Stimulated activated CD4-positive, alpha-beta T cell treated with anti-CD3 and anti-CD28 coated beads, Interleukin-12 subunit alpha, Interleukin-12 subunit beta, amount 100 ng/mL, for 24 hours (primary cell): Measurements from ENCODE around the gene ATP10A.

Source experiments
- DNase-seq, 2 experiments: peaks; one replicate each; pipeline ENCODE4 v3.0.0-alpha.2; 2020; ENCODE audit warnings: low read depth in 2 of 2

Gene ATP10A

DNA sequence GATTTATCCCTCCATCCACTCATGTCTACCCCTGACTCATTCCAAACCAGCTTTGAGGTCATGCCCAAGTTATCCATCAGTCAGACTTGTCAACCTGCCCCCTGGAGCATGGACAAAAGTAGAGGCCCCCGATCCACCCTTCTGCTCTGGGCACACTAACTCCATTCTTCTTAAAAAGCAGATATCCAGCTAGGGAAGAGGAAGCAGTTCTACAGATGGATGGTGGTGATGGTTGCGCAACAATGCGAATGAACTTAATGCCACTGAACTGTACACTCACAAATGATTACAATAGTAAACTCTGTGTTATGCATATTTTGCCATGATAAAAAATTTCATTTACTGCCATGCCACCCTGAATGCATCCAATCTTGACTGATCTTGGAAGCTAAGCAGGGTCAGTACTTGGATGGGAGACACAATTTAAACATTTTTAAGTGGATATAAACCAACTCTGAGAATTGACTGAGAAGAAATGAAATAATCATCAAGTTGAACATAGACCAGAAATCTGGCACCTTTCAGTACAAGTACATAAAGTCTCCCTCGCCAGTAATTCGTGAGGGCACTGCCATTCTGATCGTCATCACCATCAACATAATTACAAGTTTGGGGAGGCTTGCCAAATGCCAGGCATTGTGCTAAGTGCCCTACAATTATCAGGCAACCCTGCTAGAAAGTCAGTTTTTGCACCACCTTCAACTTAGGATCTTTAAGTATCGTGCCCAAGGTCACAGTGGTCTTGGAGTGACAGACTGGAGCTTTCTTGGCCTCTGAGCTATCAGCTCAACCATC lies 124.8 kb downstream of the ATP10A start:
- no peak for DNase-seq

- no peak for DNase-seq
Measured at GRCh38 chr15:25737218-25737643, 125.9 kb downstream of the ATP10A start.

DNA sequence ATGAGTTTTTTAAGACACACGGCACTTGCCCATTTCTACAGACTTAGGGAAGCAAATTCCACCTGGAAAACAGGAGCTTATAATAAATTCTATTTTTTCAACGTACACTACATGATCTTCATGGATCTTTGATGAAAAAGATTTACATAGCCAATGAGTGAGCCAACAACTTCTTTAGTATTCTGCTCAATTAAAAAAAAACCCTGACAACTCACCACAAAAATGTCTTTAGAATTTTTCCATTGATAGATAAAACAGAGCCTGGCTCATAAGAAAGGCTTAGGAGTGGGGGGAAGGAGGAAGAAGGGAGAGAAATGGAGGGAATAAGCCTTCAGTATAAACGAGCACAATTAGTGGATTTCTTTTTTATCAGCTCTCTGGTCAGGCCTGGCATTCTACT lies 126.7 kb downstream of the ATP10A start:
- no peak for DNase-seq

GRCh38 chr15:25735550-25736384 lies 127.4 kb downstream of the ATP10A start:
- no peak for DNase-seq

DNA sequence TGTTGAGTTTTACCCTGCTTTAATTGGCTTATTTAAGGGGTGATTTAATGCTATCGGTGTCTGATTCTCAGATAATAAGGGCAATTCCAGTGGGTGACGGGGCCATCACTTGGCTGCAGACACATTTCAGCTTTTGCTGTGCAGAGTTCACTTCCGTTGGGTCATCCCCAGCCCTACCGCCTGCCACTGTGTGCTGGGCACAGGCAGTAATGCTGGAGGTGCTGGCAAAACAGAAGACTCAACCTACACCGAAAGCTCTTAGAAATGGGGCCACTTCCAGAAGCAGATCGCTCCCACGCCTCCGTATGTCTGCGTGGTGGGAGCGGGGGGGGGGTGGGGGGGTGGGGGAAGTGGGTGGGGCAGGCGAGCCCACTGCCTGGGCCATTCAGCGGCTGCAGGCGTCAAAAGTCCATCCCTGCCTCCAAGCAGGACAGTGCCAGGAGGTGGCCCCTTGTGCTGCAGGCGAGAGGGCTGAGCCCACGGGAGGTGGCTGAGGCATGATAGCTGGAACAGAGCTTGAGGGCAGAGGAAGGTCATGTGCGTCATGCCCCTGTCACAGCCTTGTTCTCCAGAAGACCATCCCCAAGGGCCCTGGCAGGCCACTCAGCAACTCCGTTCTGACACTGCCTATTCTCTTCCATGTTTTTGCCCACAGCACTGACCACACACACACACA lies 128.3 kb downstream of the ATP10A start:
- DNase-seq, result no peak

GRCh38 chr15:25733856-25734679 lies 129.1 kb downstream of the ATP10A start:
- DNase-seq, result no peak

- no peak for DNase-seq
Measured at GRCh38 chr15:25733036-25733855, 129.9 kb downstream of the ATP10A start.

DNA sequence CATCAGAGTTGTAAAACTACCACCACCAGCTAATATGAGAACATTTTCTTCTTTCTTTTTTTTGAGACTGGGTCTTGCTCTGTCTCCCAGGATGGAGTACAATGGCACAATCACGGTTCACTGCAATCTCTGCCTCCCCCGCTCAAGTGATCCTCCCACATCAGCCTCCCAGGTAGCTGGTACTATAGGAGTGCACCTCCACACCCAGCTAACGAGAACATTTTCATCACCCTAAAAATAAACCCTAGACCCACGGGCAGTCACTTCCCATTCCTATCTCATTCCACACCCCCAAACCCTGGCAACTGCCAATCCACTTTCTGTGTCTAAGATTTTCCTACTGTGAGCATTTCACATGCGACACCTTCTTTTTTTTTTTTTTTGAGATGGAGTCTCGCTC lies 130.9 kb downstream of the ATP10A start:
- DNase-seq, result no peak

DNA sequence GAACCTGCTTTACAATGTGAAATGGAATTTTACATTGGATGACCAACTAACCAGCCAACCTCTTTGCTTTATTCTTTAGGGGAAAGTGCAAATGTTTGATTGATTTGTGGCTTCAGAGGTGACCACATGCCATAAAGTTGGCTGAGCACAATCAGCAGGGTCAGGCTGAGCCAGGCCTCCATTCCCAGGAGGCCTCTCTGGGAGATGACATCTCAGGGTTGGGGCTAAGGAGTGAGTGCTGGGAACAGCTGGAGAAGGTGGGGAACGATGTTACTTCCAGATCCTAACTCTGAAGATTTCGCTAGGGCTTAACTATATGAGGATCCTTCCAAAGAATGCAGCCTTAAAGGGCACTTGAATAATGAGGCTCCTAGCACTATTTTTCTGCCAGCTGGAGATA lies 131.7 kb downstream of the ATP10A start:
- no peak for DNase-seq

GRCh38 chr15:25730918-25731317 lies 132.2 kb downstream of the ATP10A start:
- no peak for DNase-seq

DNA sequence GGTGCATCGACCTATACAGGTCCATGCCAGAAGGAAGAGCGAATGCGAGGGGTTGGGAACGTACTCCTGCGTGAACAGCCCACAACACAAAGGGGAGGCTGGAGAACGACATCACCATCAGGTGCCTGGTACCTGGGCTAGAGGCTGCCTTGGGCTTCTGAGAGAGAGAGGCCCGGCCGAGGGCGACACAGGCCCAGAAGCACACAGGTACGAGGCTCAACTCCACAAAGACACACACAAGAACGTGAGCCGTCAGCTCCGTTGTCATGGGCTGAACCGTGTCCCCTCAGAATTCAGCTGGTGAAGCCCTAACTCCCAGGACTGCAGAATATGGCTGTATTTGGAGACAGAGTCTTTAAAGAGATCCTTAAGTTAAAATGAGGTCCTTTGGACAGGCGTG lies 134.3 kb downstream of the ATP10A start:
- DNase-seq, result no peak

DNA sequence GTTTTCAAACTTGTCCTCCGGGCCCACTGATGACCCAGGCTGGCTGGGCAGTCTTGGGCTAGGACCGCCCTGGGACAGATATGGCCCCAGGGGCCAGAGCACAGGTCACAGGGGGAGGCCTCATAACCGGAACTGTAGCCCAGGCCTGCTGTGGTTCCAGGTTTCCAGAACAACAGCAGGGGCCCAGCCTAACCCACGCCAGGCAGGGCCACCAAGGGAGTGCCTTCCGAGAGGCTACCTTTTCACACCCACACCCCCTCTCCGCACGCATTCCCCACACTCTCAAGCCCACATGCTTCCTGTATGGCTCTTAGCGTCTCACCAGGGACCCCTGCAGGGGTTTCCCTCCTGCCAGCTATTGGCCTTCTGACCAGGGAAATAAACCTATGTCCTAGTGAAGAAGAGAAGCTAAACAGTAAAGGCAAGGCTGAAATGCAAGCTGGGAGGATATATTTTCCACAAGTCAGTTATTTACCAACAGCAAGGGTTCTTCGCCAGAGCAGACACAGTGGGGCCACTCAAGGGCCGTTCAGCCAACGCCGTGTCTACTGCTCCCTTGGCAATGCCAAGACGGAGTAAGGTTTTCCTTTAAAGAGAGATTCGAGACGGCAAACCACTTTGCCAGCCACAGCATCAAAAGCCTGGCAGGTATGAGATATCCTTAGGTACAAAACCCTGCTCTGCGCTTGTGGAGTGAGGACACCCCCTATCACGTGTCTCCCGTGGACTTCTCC lies 135.1 kb downstream of the ATP10A start:
- no peak for DNase-seq

DNA sequence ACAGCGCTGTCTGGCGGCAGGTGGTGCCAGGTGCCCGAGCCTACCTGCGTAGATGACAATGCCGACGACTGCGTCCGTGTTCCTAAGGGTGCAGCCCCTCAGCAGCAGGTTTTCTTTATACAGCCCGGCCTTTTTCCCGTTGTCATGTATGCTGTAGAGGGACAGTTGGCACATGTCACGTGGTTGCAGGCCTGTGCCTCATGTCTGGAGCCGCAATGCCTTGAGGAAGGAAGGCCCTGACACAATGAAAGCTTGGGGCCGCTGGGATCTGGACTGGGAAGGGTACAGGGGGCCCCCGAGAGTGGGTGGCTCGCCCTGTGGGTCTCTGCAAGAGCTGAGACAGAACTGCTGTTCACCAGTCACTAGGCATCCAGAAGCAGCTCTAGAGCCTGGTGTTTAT lies 136.0 kb downstream of the ATP10A start:
- no peak for DNase-seq

- DNase-seq, result no peak
Measured at GRCh38 chr15:25725758-25726157, 137.4 kb downstream of the ATP10A start.

- DNase-seq, result no peak
Measured at GRCh38 chr15:25724899-25725298, 138.2 kb downstream of the ATP10A start.

- DNase-seq, result no peak
Measured at GRCh38 chr15:25721605-25721955, 141.5 kb downstream of the ATP10A start.

DNA sequence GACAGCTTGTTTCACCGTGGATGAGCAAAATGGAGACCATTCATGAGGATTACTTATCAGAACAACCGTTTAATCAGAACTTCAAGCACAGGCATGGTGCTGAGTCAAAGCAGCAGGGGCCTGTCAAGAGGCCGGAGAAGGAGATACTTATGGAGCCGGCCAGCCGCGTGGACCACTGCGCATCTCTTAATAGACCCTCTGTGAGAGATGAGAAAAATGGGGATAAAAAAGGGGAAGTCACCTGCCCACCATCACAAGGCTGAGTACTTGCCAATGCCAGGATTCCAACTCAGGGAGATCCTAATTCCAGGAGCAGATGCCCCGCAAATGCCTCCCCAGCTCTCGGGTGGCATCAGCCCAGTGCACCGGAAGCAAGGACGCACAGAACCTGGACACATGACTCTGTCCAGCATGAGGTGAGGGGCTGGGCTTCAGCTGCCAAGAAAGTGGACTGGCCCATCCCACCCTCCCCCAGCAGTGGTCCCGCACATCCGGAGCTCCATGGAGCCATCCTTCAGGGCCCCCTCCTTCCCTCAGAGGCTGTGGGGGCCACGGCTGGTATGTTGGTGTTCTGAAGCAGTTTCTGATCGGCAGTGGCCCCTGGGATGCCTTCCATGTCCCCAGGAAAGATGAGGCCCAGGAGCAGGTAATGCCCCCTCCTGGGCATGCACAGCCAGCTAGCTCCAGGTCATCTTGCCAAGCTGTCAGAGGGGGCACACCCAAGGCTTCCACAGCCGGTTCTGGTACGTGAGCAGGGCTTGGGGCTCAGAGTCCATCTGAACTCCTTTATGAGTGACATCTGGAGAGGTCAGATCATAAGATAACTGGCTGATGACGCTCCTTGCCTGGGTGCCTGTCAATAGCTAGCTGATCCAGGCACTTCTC lies 143.8 kb downstream of the ATP10A start:
- DNase-seq, result no peak

- no peak for DNase-seq
Measured at GRCh38 chr15:25718597-25718996, 144.5 kb downstream of the ATP10A start.

- no peak for DNase-seq
Measured at GRCh38 chr15:25718169-25718536, 145.0 kb downstream of the ATP10A start.
